HepG2 (cell line): Measurements from ENCODE around the gene PFDN1.

ENCODE experiments used
- EP300 ChIP-seq, 3 experiments: sonication (generic) in 1 of 3; formaldehyde crosslinking in 1 of 3; IDR thresholded peaks; 2 replicates each; pipeline versions ENCODE4 v1.5.1 to v1.6.1; 2011 to 2020; ENCODE audit warnings: low read depth in 2 of 3, low read length in 2 of 3, borderline replicate concordance in 1 of 3, improper control_type of control experiment in 1 of 3, mild to moderate bottlenecking in 1 of 3, missing genetic modification reagents in 1 of 3, moderate library complexity in 1 of 3
- FOSL2 ChIP-seq: sonication (generic); formaldehyde crosslinking; IDR thresholded peaks from 2 replicates; pipeline ENCODE4 v1.4.0; 2020; ENCODE audit warnings: missing genetic modification reagents
- FOXP1 ChIP-seq, 2 experiments: fragments of 450-650 bp in 1 of 2; IDR thresholded peaks; 2 replicates each; pipeline ENCODE4 v1.6.1; 2017 to 2018; ENCODE audit warnings: antibody characterized with exemption in 1 of 2
- HOXD1 ChIP-seq: sonication (generic); formaldehyde crosslinking; IDR thresholded peaks from 2 replicates; pipeline ENCODE4 v1.5.0; 2020; ENCODE audit warnings: missing genetic modification reagents
- SIN3A ChIP-seq: IDR thresholded peaks from 2 replicates; pipeline ENCODE4 v1.6.1; 2011; ENCODE audit warnings: low read depth, mild to moderate bottlenecking, control low read depth, low read length, borderline replicate concordance
- TCF7L2 ChIP-seq: IDR thresholded peaks from 2 replicates; pipeline ENCODE4 v1.6.1; 2011; ENCODE audit warnings: mild to moderate bottlenecking, low read depth, low read length, moderate library complexity
- ZC3H4 ChIP-seq: sonication (generic); formaldehyde crosslinking; IDR thresholded peaks from 2 replicates; pipeline ENCODE4 v1.4.0; 2020; ENCODE audit warnings: missing genetic modification reagents, borderline replicate concordance
- ZNF207 ChIP-seq: fragments of 450-650 bp; IDR thresholded peaks from 2 replicates; pipeline ENCODE4 v1.6.1; 2016; ENCODE audit warnings: antibody characterized with exemption, borderline replicate concordance

DNA sequence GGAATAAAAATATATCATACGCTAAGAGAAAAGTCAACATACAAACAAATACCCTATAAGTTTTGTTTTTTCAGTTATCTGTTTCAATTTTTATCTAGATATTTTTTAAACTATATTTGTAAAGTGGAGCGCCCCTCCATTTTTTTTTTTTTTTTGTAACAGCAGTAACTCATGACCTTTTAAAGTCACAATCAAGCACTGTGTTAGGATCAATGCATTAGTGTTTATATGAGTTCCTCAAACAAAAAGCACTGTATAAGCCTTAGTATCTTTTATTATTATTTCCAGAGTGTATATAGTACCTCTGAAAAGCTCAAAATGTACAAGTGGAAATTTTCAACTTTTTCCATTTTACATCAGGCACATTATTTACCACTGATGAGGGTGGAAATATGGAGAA is 20.6 kb downstream of the PFDN1 start:
- TF ChIP-seq ZC3H4 (CRISPR knock-in tag), result no peak
- no peak for TF ChIP-seq HOXD1 (CRISPR knock-in tag)
- TF ChIP-seq TCF7L2, result no peak
- no peak for TF ChIP-seq FOXP1 (IDR thresholded peaks at IDR 0.05)
- TF ChIP-seq FOXP1 (CRISPR knock-in tag; IDR thresholded peaks at IDR 0.05), result no peak
- no peak for TF ChIP-seq EP300 (IDR thresholded peaks at IDR 0.05; ENCODE audit: low read depth in 2 of 2, low read length in 2 of 2)
- TF ChIP-seq EP300 (CRISPR knock-in tag; IDR thresholded peaks at IDR 0.05; ENCODE audit: borderline replicate concordance), result no peak
- no peak for TF ChIP-seq SIN3A
- TF ChIP-seq ZNF207, result no peak
- no peak for TF ChIP-seq FOSL2 (CRISPR knock-in tag)
